H9 (cell line): Measurements from ENCODE around the gene RDH13. TPM values are rescaled to one million over a fixed set of nuclear protein-coding genes. Genes with fewer than 3 reads are reported as not detected.

ENCODE experiments used
- DNase-seq: peaks from one replicate; pipeline ENCODE4 v3.0.0-alpha.2; 2017
- H2AFZ ChIP-seq: one replicate; pipeline ENCODE4 v1.6.1; 2013; ENCODE audit warnings: mild to moderate bottlenecking, low read length, control low read depth, moderate library complexity
- H2AK5ac ChIP-seq: 2 replicates; pipeline ENCODE4 v1.6.1; 2013; ENCODE audit warnings: low read length, control low read depth, mixed read lengths; ENCODE audit not compliant: insufficient read length
- H2BK120ac ChIP-seq: one replicate; pipeline ENCODE4 v1.6.1; 2013; ENCODE audit warnings: low read depth, mild to moderate bottlenecking, low read length, control low read depth, inconsistent platforms; ENCODE audit not compliant: poor library complexity, severe bottlenecking
- H2BK12ac ChIP-seq: 2 replicates; pipeline ENCODE4 v1.6.1; 2013; ENCODE audit warnings: low read length, control low read depth, mixed read lengths, low read depth; ENCODE audit not compliant: insufficient read length
- H2BK15ac ChIP-seq: 2 replicates; pipeline ENCODE4 v1.6.1; 2013; ENCODE audit warnings: low read depth, low read length, control low read depth
- H2BK20ac ChIP-seq: one replicate; pipeline ENCODE4 v1.6.1; 2013; ENCODE audit warnings: low read depth, mild to moderate bottlenecking, low read length, control low read depth, inconsistent platforms; ENCODE audit not compliant: poor library complexity, severe bottlenecking
- H2BK5ac ChIP-seq: 2 replicates; pipeline ENCODE4 v1.6.1; 2013; ENCODE audit warnings: low read length, control low read depth, mixed read lengths; ENCODE audit not compliant: insufficient read length
- H3K14ac ChIP-seq: 2 replicates; pipeline ENCODE4 v1.6.1; 2013; ENCODE audit warnings: low read length, control low read depth; ENCODE audit not compliant: insufficient read depth
- H3K18ac ChIP-seq: 2 replicates; pipeline ENCODE4 v1.6.1; 2013; ENCODE audit warnings: low read depth, mild to moderate bottlenecking, mixed read lengths, low read length, control low read depth; ENCODE audit not compliant: insufficient read length
- H3K23ac ChIP-seq: 2 replicates; pipeline ENCODE4 v1.6.1; 2013; ENCODE audit warnings: low read length, control low read depth, mixed read lengths, low read depth; ENCODE audit not compliant: insufficient read length
- H3K23me2 ChIP-seq: 2 replicates; pipeline ENCODE4 v1.6.1; 2013; ENCODE audit warnings: low read depth, mild to moderate bottlenecking, mixed read lengths, low read length, control low read depth; ENCODE audit not compliant: insufficient read length, poor library complexity, severe bottlenecking
- H3K27ac ChIP-seq: 2 replicates; pipeline ENCODE4 v1.5.1; 2013; ENCODE audit warnings: low read length, control low read depth, mixed read lengths, low read depth; ENCODE audit not compliant: insufficient read length
- H3K27me3 ChIP-seq: 2 replicates; pipeline ENCODE4 v1.6.1; 2013; ENCODE audit warnings: low read length, control low read depth, inconsistent platforms; ENCODE audit not compliant: insufficient read depth
- H3K4ac ChIP-seq: 2 replicates; pipeline ENCODE4 v1.6.1; 2013; ENCODE audit warnings: low read depth, mild to moderate bottlenecking, control low read depth, inconsistent platforms, low read length, moderate library complexity
- H3K4me1 ChIP-seq: 2 replicates; pipeline ENCODE4 v1.6.1; 2013; ENCODE audit warnings: low read length, control low read depth, inconsistent platforms; ENCODE audit not compliant: insufficient read depth
- H3K4me2 ChIP-seq: 2 replicates; pipeline ENCODE4 v1.6.1; 2013; ENCODE audit warnings: low read length, control low read depth, mixed read lengths; ENCODE audit not compliant: insufficient read length, insufficient read depth
- H3K56ac ChIP-seq: 2 replicates; pipeline ENCODE4 v1.6.1; 2013; ENCODE audit warnings: low read depth, mild to moderate bottlenecking, mixed read lengths, low read length, control low read depth; ENCODE audit not compliant: insufficient read length
- H3K79me1 ChIP-seq: 2 replicates; pipeline ENCODE4 v1.6.1; 2013; ENCODE audit warnings: low read depth, mild to moderate bottlenecking, moderate library complexity, low read length, control low read depth, inconsistent platforms; ENCODE audit not compliant: insufficient read depth, poor library complexity, severe bottlenecking
- H3K79me2 ChIP-seq: 2 replicates; pipeline ENCODE4 v1.6.1; 2013; ENCODE audit warnings: low read length, control low read depth, inconsistent platforms; ENCODE audit not compliant: insufficient read depth
- H3K9ac ChIP-seq: 2 replicates; pipeline ENCODE4 v1.6.1; 2013; ENCODE audit warnings: low read length, control low read depth, mixed read lengths; ENCODE audit not compliant: insufficient read length; ENCODE audit errors: extremely low read depth
- H3K9me3 ChIP-seq: one replicate; pipeline ENCODE4 v1.6.1; 2013; ENCODE audit warnings: low read depth, low read length, inconsistent platforms; ENCODE audit not compliant: control insufficient read depth
- H3T11ph ChIP-seq: one replicate; pipeline ENCODE4 v1.6.1; 2013; ENCODE audit warnings: mild to moderate bottlenecking, low read length, control low read depth, inconsistent platforms
- H4K20me1 ChIP-seq: one replicate; pipeline ENCODE4 v1.6.1; 2013; ENCODE audit not compliant: control insufficient read depth, insufficient read length, insufficient read depth
- H4K5ac ChIP-seq: 2 replicates; pipeline ENCODE4 v1.6.1; 2013; ENCODE audit warnings: low read depth, mild to moderate bottlenecking, mixed read lengths, low read length, control low read depth; ENCODE audit not compliant: insufficient read length
- H4K8ac ChIP-seq: replicated peaks from 2 replicates; pipeline ENCODE4 v1.6.1; 2013; ENCODE audit warnings: low read length, control low read depth, mixed read lengths, low read depth; ENCODE audit not compliant: insufficient read length
- H4K91ac ChIP-seq: 2 replicates; pipeline ENCODE4 v1.6.1; 2013; ENCODE audit warnings: low read depth, mild to moderate bottlenecking, moderate library complexity, mixed read lengths, low read length, control low read depth; ENCODE audit not compliant: insufficient read length
- H3K27ac Mint-ChIP-seq, 3 experiments: 2 replicates in 2 of 3; 3 replicates in 1 of 3; pipeline ENCODE4 v1.8.0; 2020 to 2021; ENCODE audit warnings: mixed read lengths in 3 of 3, mild to moderate bottlenecking in 1 of 3, moderate library complexity in 1 of 3
- H3K27me3 Mint-ChIP-seq: 2 replicates; pipeline ENCODE4 v1.8.0; 2021; ENCODE audit warnings: low read depth, mild to moderate bottlenecking, moderate library complexity, mixed read lengths
- H3K36me3 Mint-ChIP-seq, 3 experiments: 2 replicates in 2 of 3; 3 replicates in 1 of 3; pipeline ENCODE4 v1.8.0; 2020 to 2021; ENCODE audit warnings: low read depth in 3 of 3, mixed read lengths in 3 of 3; ENCODE audit not compliant: insufficient read depth in 1 of 3
- H3K4me1 Mint-ChIP-seq, 2 experiments: 2 replicates each; pipeline ENCODE4 v1.8.0; 2020; ENCODE audit warnings: mixed read lengths in 2 of 2
- H3K4me3 Mint-ChIP-seq, 2 experiments: 2 replicates in 1 of 2; 3 replicates in 1 of 2; pipeline ENCODE4 v1.8.0; 2020 to 2021; ENCODE audit warnings: mild to moderate bottlenecking in 2 of 2, mixed read lengths in 2 of 2, moderate library complexity in 1 of 2
- H3K9me3 Mint-ChIP-seq, 2 experiments: 2 replicates in 1 of 2; 3 replicates in 1 of 2; pipeline ENCODE4 v1.8.0; 2020; ENCODE audit warnings: mild to moderate bottlenecking in 2 of 2, mixed read lengths in 2 of 2, moderate library complexity in 1 of 2
- CTCF ChIP-seq: fragments of 200-600 bp; sonication (generic); conservative IDR thresholded peaks from 3 replicates; pipeline ENCODE4 v1.8.0; 2021; ENCODE audit warnings: antibody characterized with exemption, mild to moderate bottlenecking
- WGBS: extraction: QIAGEN DNeasy Blood & Tissue Kit; methylation state at CpG from one replicate; pipeline ENCODE4 v1.1.7; 2013; ENCODE audit warnings: missing lambda C conversion rate, low lambda C conversion rate, mixed read lengths; ENCODE audit not compliant: insufficient read length; ENCODE audit errors: extremely low coverage; 5-methylcytosine and 5-hydroxymethylcytosine counted together
- total RNA-seq: library from RNA; stranded (reverse); gene quantifications from 2 replicates; pipeline ENCODE4 v1.2.1, GENCODE V29; 2021

RDH13 gene
- total RNA-seq, 1 experiment from 2014 or later: 21.5 TPM

- Histone ChIP-seq H3K9me3 (no peaks in the 10 kb centered on the region), H3K23me2 (peaks cover 20% of the 10 kb centered on the region), H3K27ac (no peak overlapping the region)
Measured at GRCh38 chr19:55088543-55089341, 25.8 kb upstream of the RDH13 start.

More at GRCh38 chr19:55088543-55089341, 25.8 kb upstream of the RDH13 start:
- H3K4me1 Mint-ChIP-seq: peaks cover 30 to 48% of the 10 kb centered on the region in 2 experiments
- Histone ChIP-seq H2BK12ac (no peak overlapping the region), H2BK20ac (no peak overlapping the region), H3K14ac (no peak overlapping the region), H2BK5ac (no peak overlapping the region), H3K4me2 (peak overlapping the region; percentile 73), H2BK120ac (no peak overlapping the region), H4K5ac (no peak overlapping the region), H2BK15ac (no peak overlapping the region; the same call in 1 of the 2 replicates), H3K79me1 (no peaks in the 10 kb centered on the region), H3T11ph (no peak overlapping the region), H3K79me2 (no peaks in the 10 kb centered on the region), H3K56ac (no peak overlapping the region), H2AK5ac (no peak overlapping the region), H3K27me3 (no peaks in the 10 kb centered on the region), H4K8ac (no peak overlapping the region), H4K91ac (no peak overlapping the region), H4K20me1 (peaks cover 2% of the 10 kb centered on the region), H3K4me1 (peaks cover 12% of the 10 kb centered on the region; the same call in 1 of the 2 replicates), H3K9ac (no peak overlapping the region), H2AFZ (no peak overlapping the region), H3K23ac (no peak overlapping the region), H3K18ac (no peak overlapping the region), H3K4ac (no peak overlapping the region)
- peaks cover 34% of the 10 kb centered on the region for H3K27me3 Mint-ChIP-seq
- H3K27ac Mint-ChIP-seq: peak overlapping the region in 2 of 3 experiments; percentile 80 to 93; a peak in 4 of 7 replicates
- DNase-seq: peak; percentile 86
- peak; percentile 96 for TF ChIP-seq CTCF
- WGBS: no CpG with 5 or more reads among the region's 18 CpGs
- H3K4me3 Mint-ChIP-seq: peak overlapping the region; percentile 73 to 82
- no peaks in the 10 kb centered on the region for H3K9me3 Mint-ChIP-seq
- H3K36me3 Mint-ChIP-seq: peaks cover 14 to 26% (median 24%) of the 10 kb centered on the region in 3 experiments; a peak in 6 of 7 replicates
